NCI-H1105 (cell line): ENCODE results near the gene KLHDC2.
A peak's percentile ranks its signal among the peaks of the same experiment; 100 is the strongest.
"Not testable (repeated sequence)": the region's sequence is repeated elsewhere in the genome, so short reads cannot be mapped to it uniquely, and the experiment has no call there.

Experiments used
- DNase-seq: peaks from one replicate; lab custom pipeline; 2025; lab: John Stamatoyannopoulos, UW

The KLHDC2 gene, protein sequence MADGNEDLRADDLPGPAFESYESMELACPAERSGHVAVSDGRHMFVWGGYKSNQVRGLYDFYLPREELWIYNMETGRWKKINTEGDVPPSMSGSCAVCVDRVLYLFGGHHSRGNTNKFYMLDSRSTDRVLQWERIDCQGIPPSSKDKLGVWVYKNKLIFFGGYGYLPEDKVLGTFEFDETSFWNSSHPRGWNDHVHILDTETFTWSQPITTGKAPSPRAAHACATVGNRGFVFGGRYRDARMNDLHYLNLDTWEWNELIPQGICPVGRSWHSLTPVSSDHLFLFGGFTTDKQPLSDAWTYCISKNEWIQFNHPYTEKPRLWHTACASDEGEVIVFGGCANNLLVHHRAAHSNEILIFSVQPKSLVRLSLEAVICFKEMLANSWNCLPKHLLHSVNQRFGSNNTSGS

GRCh38 chr14:49767571-49768300 is at the start of gene KLHDC2:
KLHDC2 (plus strand) TSS chr14:49768153; CDS start chr14:49768469, 316 bp downstream.
- peak; percentile 88 for DNase-seq

GRCh38 chr14:49720744-49721143 is 47.2 kb upstream of the KLHDC2 start:
- DNase-seq: no peak

GRCh38 chr14:49721733-49722435 is 46.1 kb upstream of the KLHDC2 start:
- not testable (repeated sequence) for DNase-seq

GRCh38 chr14:49727171-49727570 is 40.8 kb upstream of the KLHDC2 start:
- DNase-seq: no peak

- DNase-seq: no peak
These were observed 35.1 kb upstream of the KLHDC2 start for GRCh38 chr14:49732896-49733295.

GRCh38 chr14:49733836-49734235 is 34.1 kb upstream of the KLHDC2 start:
- DNase-seq: no peak

- not testable (repeated sequence) for DNase-seq
These were observed 32.3 kb upstream of the KLHDC2 start for GRCh38 chr14:49735669-49736068.

DNA sequence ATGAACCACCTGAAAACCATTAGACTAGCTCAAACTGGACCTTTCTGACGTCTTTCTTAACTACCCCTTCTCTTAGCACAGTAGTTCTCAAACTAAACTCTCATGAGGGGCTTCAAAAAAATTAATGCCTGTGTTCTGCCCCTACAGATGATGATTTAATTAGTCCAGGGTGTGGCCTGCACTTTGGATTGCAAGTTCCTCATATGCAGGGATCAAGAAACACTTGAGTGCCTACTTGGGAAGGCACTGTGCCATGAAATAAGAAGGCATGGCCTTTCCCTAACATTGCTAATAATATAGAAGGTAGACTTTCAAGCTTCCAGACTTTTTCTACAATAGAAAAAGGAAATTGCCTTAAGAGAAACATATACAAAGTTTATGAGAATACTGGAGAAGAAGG is 22.8 kb upstream of the KLHDC2 start:
- DNase-seq: no peak

- DNase-seq: not testable (repeated sequence)
These were observed 21.5 kb upstream of the KLHDC2 start for GRCh38 chr14:49746476-49746875.

DNA sequence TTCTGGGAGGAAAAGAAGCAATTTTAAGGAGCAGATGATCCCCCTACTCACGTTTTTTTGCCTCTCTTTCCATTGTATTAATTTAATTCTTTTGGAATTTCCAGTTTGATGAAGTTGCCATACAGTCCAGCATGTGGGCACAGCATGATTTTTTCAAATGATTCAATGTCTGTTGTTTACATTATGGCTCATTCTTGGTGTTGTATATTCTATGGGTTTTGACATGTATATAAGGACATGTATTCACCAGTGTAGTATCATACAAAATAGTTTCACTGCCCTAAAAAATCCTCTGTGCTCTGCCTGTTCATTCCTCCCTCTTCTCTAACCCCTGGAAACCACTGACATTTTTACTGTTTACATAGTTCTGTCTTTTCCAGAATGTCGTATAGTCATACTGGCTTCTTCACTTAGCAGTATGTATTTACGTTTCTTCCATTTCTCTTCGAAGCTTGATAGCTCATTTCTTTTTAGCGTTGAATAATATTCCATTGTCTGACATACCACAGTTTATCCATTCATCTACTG is 13.3 kb upstream of the KLHDC2 start:
- no peak for DNase-seq

GRCh38 chr14:49755378-49755777 is 12.6 kb upstream of the KLHDC2 start:
- DNase-seq: no peak

- DNase-seq: no peak
These were observed 6.0 kb upstream of the KLHDC2 start for GRCh38 chr14:49761839-49762551.

- DNase-seq: no peak
These were observed 1.1 kb upstream of the KLHDC2 start for GRCh38 chr14:49766839-49767238.

- no peak for DNase-seq
These were observed 733 bp upstream of the KLHDC2 start for GRCh38 chr14:49767270-49767570.

DNA sequence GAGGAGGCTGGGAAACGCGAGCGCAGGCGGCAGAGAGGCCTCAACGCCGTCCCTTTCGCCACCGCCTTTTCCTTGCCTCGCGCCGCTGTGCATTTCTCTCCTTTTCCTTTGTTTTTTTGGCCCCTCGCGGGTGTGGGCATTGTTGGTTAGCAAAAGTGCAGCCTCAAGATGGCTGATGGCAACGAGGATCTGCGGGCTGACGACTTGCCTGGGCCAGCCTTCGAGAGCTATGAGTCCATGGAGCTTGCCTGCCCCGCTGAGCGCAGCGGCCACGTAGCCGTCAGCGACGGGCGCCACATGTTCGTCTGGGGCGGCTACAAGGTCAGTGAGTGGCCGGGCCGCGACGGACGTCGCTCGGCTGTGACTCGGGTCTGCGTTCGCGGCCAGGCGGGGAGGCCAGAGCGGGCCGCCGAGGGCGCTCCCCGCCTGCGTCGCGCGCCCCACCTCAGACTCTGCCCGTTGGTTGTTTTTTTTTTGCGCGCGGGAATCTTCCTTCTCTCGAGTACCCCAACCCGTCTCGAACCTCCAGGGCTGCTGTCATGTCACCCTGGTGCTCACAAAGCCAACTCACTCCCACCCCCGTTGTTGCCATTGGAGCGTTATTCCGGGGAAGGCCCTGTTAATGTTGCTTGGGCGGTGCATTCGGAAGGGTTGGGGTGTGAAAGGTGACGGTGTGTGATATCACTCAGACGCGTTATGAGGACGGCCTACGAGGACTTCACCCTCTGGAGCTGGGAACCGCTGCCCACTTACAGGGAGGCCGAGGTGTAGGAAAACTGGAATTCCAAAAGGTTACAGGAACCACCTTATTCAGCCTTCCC is 558 bp downstream of the KLHDC2 start:
- peak; percentile 10 for DNase-seq

GRCh38 chr14:49769171-49769570 is 1.2 kb downstream of the KLHDC2 start:
- no peak for DNase-seq

- no peak for DNase-seq
These were observed 1.7 kb downstream of the KLHDC2 start for GRCh38 chr14:49769581-49770211.

GRCh38 chr14:49770212-49770817 is 2.4 kb downstream of the KLHDC2 start:
- no peak for DNase-seq

DNA sequence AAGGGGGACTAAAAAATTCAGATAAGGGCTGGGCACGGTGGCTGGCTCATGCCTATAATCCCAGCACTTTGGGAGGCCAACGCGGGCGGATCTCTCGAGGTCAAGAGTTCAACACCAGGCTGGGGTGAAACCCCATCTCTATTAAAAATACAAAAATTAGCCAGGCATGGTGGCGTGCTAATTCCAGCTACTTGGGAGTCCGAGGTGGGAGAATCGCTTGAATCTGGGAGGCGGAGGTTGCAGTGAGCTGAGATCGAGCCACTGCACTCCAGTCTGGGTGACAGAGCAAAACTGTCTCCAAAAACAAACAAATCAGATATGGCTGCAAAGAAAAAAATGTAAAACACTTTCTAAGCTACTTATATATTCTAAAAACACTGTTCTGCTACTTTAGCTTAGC is 3.7 kb downstream of the KLHDC2 start:
- DNase-seq: not testable (repeated sequence)

GRCh38 chr14:49774106-49774505 is 6.2 kb downstream of the KLHDC2 start:
- DNase-seq: no peak
